ENCODE results near the gene TMEM150C. TPM values are rescaled to one million over a fixed set of nuclear protein-coding genes. Genes with fewer than 3 reads are reported as not detected.

Gene TMEM150C
- total RNA-seq, 1 experiment from 2014 or later = 2.7 TPM

DNA sequence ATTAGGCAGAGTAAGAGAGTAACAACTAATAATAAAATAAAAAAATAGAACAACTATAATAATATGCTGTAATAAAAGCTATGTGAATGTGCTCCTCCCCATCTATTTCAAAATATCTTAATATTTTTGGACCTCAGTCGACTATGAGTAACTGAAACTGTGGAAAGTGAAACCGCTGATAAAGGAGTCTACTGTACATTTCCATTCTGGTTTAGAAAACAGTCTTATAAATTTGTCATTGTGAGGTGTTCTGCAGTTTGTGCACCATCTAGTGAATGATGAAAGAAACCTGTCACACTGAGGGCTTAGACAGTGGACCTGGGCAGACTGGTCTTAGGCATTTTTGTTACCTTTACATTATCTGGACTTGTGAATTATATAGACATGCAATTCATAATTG lies 42.0 kb downstream of the TMEM150C start:
- Mint-ChIP-seq H3K27me3 (ENCODE audit: low read depth) (no peaks in the 10 kb centered on the region), H3K36me3 (no peaks in the 10 kb centered on the region), H3K4me3 (no peak overlapping the region), H3K9me3 (no peaks in the 10 kb centered on the region), H3K4me1 (peaks cover 29% of the 10 kb centered on the region), H3K27ac (no peak overlapping the region)
- POLR2A ChIA-PET = no interaction called here
- TF ChIP-seq ZNF423 (CRISPR knock-in tag; IDR thresholded peaks at IDR 0.05) (no peak), ETV6 (CRISPR knock-in tag; IDR thresholded peaks at IDR 0.05) (no peak), GTF2I (CRISPR knock-in tag; conservative IDR thresholded peaks at IDR 0.05) (no peak), IRF2 (CRISPR knock-in tag; IDR thresholded peaks at IDR 0.05; ENCODE audit: borderline replicate concordance, low read depth) (no peak), SMAD3 (CRISPR knock-in tag; IDR thresholded peaks at IDR 0.05; ENCODE audit: borderline replicate concordance) (no peak)
- CTCF ChIA-PET = no interaction called here
- DNase-seq (ENCODE audit: low spot score) (no peak), ATAC-seq (no peak)

DNA sequence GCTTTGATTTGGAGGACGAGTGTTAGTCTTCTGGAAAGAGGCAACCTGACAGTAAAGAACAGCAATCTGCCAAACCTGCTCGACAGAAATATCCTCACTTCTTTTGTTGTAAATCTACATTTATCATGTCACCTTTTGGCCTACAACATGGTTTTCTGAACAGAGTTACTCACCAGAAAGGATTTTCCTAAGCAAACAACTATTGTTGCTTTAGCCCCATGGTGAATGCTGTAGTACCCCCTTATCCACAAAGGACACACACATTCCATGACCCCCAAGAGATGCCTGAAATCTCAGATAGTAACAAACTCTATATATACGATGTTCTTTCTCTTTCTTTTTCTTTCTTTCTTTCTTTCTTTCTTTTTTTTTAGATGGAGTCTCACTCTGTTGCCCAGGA lies 42.7 kb downstream of the TMEM150C start:
- DNase-seq (ENCODE audit: low spot score) = no peak
- Mint-ChIP-seq H3K27me3 (ENCODE audit: low read depth) (no peaks in the 10 kb centered on the region), H3K9me3 (no peaks in the 10 kb centered on the region), H3K27ac (no peak overlapping the region), H3K4me1 (peaks cover 23% of the 10 kb centered on the region), H3K36me3 (no peaks in the 10 kb centered on the region), H3K4me3 (no peak overlapping the region)
- TF ChIP-seq MLX (CRISPR knock-in tag; IDR thresholded peaks at IDR 0.05) = no peak
- TF ChIP-seq, protein P1, sequence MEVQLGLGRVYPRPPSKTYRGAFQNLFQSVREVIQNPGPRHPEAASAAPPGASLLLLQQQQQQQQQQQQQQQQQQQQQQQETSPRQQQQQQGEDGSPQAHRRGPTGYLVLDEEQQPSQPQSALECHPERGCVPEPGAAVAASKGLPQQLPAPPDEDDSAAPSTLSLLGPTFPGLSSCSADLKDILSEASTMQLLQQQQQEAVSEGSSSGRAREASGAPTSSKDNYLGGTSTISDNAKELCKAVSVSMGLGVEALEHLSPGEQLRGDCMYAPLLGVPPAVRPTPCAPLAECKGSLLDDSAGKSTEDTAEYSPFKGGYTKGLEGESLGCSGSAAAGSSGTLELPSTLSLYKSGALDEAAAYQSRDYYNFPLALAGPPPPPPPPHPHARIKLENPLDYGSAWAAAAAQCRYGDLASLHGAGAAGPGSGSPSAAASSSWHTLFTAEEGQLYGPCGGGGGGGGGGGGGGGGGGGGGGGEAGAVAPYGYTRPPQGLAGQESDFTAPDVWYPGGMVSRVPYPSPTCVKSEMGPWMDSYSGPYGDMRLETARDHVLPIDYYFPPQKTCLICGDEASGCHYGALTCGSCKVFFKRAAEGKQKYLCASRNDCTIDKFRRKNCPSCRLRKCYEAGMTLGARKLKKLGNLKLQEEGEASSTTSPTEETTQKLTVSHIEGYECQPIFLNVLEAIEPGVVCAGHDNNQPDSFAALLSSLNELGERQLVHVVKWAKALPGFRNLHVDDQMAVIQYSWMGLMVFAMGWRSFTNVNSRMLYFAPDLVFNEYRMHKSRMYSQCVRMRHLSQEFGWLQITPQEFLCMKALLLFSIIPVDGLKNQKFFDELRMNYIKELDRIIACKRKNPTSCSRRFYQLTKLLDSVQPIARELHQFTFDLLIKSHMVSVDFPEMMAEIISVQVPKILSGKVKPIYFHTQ (CRISPR knock-in tag; IDR thresholded peaks at IDR 0.05) = no peak
- no peak for TF ChIP-seq ATF6 (CRISPR knock-in tag; IDR thresholded peaks at IDR 0.05)
- TF ChIP-seq CBFB (CRISPR knock-in tag; IDR thresholded peaks at IDR 0.05; ENCODE audit: low read depth) = no peak
- TF ChIP-seq ZNF423 (CRISPR knock-in tag; IDR thresholded peaks at IDR 0.05) = no peak
- ATAC-seq = no peak
- CTCF ChIA-PET = no interaction called here
- POLR2A ChIA-PET = no interaction called here

- POLR2A ChIA-PET = no interaction called here
- H3K4me1 Mint-ChIP-seq = peaks cover 12% of the 10 kb centered on the region
- TF ChIP-seq ZNF416 (CRISPR knock-in tag; IDR thresholded peaks at IDR 0.05) (no peak), PRRX2 (CRISPR knock-in tag; IDR thresholded peaks at IDR 0.05) (no peak), ZNF263 (CRISPR knock-in tag; IDR thresholded peaks at IDR 0.05; ENCODE audit: low read depth) (no peak), ARID4B (CRISPR knock-in tag; IDR thresholded peaks at IDR 0.05; ENCODE audit: borderline replicate concordance) (no peak)
- TF ChIP-seq, protein P2, sequence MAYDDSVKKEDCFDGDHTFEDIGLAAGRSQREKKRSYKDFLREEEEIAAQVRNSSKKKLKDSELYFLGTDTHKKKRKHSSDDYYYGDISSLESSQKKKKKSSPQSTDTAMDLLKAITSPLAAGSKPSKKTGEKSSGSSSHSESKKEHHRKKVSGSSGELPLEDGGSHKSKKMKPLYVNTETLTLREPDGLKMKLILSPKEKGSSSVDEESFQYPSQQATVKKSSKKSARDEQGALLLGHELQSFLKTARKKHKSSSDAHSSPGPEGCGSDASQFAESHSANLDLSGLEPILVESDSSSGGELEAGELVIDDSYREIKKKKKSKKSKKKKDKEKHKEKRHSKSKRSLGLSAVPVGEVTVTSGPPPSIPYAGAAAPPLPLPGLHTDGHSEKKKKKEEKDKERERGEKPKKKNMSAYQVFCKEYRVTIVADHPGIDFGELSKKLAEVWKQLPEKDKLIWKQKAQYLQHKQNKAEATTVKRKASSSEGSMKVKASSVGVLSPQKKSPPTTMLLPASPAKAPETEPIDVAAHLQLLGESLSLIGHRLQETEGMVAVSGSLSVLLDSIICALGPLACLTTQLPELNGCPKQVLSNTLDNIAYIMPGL (CRISPR knock-in tag; IDR thresholded peaks at IDR 0.05) = no peak
- TF ChIP-seq, protein P3, sequence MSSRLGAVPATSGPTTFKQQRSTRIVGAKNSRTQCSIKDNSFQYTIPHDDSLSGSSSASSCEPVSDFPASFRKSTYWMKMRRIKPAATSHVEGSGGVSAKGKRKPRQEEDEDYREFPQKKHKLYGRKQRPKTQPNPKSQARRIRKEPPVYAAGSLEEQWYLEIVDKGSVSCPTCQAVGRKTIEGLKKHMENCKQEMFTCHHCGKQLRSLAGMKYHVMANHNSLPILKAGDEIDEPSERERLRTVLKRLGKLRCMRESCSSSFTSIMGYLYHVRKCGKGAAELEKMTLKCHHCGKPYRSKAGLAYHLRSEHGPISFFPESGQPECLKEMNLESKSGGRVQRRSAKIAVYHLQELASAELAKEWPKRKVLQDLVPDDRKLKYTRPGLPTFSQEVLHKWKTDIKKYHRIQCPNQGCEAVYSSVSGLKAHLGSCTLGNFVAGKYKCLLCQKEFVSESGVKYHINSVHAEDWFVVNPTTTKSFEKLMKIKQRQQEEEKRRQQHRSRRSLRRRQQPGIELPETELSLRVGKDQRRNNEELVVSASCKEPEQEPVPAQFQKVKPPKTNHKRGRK (CRISPR knock-in tag; IDR thresholded peaks at IDR 0.05; ENCODE audit: borderline replicate concordance) = no peak
- TF ChIP-seq, protein P4, sequence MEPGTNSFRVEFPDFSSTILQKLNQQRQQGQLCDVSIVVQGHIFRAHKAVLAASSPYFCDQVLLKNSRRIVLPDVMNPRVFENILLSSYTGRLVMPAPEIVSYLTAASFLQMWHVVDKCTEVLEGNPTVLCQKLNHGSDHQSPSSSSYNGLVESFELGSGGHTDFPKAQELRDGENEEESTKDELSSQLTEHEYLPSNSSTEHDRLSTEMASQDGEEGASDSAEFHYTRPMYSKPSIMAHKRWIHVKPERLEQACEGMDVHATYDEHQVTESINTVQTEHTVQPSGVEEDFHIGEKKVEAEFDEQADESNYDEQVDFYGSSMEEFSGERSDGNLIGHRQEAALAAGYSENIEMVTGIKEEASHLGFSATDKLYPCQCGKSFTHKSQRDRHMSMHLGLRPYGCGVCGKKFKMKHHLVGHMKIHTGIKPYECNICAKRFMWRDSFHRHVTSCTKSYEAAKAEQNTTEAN (CRISPR knock-in tag; IDR thresholded peaks at IDR 0.05) = no peak
These were observed 44.7 kb downstream of the TMEM150C start for GRCh38 chr4:82517043-82517442.

More at GRCh38 chr4:82517043-82517442, 44.7 kb downstream of the TMEM150C start:
- no peak overlapping the region for H3K27ac Mint-ChIP-seq
- DNase-seq (ENCODE audit: low spot score) (no peak), ATAC-seq (no peak)
- no peaks in the 10 kb centered on the region for H3K27me3 Mint-ChIP-seq (ENCODE audit: low read depth)
- CTCF ChIA-PET = interaction anchor here (1.2 kb wide), 1 partner anchor 38 kb away, joined by 3 read pairs; no protein-coding TSS in a partner anchor
- H3K4me3 Mint-ChIP-seq = no peak overlapping the region
- H3K36me3 Mint-ChIP-seq = no peaks in the 10 kb centered on the region
- no peaks in the 10 kb centered on the region for H3K9me3 Mint-ChIP-seq

Data from WTC11 (cell line).